Tongue (tissue), 2 donors: ENCODE data around the gene OIP5. TPM values are rescaled to one million over a fixed set of nuclear protein-coding genes. Genes with fewer than 3 reads are reported as not detected.
A peak's percentile ranks its signal among the peaks of the same experiment; 100 is the strongest.
"Not testable (repeated sequence)": the region's sequence is repeated elsewhere in the genome, so short reads cannot be mapped to it uniquely, and the experiment has no call there.

ENCODE experiments used
- DNase-seq: peaks from one replicate; pipeline ENCODE4 v3.0.0-alpha.2; 2015
- total RNA-seq: library from RNA; depleted of rRNA; stranded (reverse); fragments of >200 nt; gene quantifications from one replicate; pipeline ENCODE4 v1.2.3, GENCODE V29; 2014

The OIP5 gene
- 2.9 TPM for total RNA-seq

GRCh38 chr15:41332194-41333025, at the start of gene OIP5, which contains the start of gene NUSAP1:
OIP5 (minus strand) TSS chr15:41332591; CDS start chr15:41332561, 30 bp downstream.
NUSAP1 (plus strand) TSS chr15:41332881; CDS start chr15:41332958, 77 bp downstream.
- DNase-seq: peak; percentile 100

DNA sequence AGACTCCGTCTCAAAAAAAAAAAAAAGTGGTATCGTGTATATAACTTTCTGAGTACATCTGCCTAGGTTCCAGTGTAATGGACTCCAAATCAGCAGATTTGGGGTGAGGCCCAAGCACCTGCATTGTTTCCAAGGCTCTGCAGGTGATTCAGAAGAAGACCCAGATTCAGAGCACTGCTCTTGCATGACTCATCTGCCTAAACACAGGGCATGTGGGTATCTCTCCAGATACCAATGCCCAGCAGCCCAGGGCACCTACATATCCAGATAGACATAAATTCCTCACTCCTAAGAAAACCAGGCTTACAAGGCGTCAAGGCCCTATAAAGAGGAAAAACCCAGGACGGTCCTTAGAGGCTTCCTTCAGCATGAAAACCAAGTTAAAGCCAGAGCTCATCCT, 45.6 kb upstream of the OIP5 start:
- no peak for DNase-seq

DNA sequence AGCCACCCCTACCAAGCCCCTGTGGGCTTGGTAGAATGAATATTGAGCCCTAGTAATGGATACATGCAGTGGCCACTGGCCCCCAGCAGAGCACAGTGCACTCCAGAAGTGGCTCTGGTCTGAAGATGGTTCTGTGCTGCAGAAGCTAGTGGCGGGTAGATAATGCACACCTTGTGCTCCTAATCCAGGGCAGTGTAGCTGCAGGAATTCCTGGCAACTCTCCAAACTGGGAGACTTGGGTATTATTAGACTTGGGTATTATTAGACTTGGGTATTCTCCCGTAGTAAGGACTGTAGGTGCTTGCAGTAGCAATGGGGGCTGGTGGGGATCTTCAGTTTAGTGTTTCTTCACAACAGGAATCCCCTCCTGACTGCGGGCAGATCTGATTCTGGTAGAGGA, 35.0 kb upstream of the OIP5 start:
- peak; percentile 16 for DNase-seq

DNA sequence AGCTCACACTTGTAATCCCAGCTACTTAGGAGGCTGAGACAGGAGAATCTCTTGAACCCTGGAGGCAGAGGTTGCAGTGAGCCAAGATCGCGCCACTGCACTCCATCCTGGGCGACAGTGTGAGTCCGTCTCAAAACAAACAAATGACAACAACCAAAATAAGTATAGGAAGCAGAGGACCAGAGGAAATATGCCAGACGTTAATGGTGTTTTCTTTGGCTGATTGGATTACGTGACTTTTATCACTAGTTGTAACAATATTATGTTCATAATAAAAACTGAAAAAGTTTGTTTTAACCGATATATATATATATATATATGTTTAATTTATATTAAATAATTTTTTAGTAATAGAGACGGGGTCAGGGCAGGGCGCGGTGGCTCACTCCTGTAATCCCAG, 22.0 kb upstream of the OIP5 start:
- no peak for DNase-seq

- DNase-seq: no peak
Observed at GRCh38 chr15:41350057-41350717, 17.8 kb upstream of the OIP5 start.

DNA sequence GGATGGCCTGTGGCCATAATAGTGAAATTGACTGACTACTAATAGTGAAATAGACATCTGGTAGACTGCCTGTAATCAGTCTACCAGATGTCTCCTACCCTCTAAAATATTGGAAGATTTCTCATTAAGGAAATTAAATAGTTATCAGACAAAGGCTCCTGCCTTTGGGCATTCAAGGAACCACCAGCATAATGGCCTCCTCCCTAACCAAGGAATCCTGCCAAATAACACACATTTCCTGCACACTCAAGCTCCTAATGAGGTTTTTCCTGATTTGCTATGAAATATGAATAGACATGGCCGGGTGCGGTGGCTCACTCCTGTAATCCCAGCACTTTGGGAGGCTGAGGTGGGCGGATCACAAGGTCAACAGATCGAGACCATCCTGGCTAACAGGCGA, 14.8 kb upstream of the OIP5 start:
- DNase-seq: no peak

DNA sequence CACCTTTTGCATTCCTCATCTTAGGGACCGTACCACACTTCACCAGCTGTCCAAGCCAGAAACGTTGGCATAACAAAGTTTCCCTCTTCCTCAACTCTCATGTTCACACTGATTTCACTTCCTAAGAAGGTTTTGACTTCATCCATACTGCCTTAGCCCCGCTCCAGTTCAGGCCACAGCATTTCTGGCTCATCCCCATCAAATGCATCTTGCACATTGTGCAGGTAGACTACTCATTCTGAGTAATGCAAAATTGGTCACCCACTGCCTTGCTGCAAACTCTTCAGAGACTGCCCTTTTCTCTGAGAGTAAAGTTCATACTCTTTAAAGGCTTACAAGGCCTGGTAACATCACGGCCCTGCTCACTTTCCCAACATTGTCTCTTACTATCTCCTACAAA, 9.1 kb upstream of the OIP5 start:
- no peak for DNase-seq

DNA sequence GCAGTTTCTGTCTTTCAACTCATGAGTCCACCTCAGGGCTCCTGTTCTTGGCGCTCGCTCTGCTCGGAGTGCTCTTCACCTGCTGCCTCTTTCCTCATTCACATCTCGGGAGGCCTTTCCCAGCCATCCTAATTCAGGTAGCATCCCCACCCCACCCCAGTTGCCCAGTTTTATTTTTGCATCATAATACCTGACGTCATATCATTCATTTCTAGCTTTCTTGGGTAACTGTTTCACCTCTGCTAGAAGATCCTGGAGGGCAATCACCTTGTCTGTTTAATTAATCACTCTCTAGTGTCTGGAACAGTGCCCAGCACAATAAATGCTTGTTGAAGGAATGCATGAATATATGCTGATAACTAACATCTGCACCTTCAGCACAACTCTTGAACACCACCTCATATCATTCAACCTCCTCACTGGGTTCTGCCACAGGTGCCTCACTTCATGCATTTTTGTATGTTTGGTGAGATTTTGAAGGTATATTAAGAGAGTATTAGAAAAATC, 7.9 kb upstream of the OIP5 start:
- no peak for DNase-seq

DNA sequence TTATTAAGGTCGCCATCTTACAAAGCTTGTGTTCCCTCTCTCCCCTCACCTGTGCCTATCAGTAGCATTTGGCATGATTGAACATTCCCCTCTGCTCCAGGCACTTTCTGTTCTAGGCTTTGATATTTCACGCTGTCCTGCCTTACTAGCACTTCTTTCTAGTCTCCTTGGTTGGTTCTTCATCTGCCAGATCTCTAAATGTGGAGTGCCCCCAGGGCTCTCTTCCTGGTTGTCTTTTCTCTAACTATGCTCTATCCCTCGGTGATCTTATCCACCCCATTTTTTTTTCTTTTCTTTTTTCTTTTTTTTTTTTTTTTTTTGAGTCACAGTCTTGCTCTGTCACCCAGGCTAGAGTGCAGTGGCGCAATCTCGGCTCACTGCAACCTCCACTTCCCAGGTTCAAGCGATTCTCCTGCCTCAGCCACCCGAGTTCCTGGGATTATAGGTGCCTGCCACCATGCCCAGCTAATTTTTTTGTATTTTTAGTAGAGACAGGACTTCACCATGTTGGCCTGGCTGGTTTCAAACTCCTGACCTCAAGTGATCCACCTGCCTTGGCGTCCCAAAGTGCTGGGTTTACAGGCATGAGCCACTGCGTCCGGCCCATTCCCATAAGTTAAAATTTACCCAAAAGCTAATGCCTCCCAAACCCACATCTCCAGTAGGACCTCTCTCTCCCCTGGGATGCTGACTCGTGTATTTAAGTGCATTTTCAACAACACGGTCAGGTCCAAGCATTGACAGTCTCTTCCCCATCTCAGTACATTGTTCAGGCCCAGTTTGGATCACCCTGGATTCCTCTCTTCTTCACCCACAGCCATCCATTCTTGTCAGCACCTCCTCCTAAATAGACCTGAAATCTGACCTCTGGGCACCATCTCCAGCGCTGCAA, 5.5 kb upstream of the OIP5 start:
- DNase-seq: no peak

DNA sequence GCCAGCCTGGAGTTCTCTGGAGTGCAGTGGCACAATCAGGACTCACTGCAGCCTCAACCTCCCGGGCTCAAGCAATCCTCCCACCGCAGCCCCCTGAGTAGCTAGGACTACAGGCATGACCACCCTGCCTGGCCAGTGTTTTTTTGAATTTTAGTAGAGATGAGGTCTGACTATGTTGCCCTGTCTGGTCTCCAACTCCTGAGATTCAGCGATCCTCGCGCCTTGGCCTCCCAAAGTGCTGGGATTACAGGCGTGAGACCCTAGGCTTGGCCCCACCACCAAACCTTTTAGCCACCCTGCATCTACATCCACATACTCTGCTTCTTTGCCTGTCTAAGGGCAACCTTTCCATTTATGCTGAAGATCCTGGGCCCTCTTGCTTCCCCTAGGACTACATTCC, 4.7 kb upstream of the OIP5 start:
- no peak for DNase-seq

- no peak for DNase-seq
Observed at GRCh38 chr15:41336549-41336948, 4.2 kb upstream of the OIP5 start.

DNA sequence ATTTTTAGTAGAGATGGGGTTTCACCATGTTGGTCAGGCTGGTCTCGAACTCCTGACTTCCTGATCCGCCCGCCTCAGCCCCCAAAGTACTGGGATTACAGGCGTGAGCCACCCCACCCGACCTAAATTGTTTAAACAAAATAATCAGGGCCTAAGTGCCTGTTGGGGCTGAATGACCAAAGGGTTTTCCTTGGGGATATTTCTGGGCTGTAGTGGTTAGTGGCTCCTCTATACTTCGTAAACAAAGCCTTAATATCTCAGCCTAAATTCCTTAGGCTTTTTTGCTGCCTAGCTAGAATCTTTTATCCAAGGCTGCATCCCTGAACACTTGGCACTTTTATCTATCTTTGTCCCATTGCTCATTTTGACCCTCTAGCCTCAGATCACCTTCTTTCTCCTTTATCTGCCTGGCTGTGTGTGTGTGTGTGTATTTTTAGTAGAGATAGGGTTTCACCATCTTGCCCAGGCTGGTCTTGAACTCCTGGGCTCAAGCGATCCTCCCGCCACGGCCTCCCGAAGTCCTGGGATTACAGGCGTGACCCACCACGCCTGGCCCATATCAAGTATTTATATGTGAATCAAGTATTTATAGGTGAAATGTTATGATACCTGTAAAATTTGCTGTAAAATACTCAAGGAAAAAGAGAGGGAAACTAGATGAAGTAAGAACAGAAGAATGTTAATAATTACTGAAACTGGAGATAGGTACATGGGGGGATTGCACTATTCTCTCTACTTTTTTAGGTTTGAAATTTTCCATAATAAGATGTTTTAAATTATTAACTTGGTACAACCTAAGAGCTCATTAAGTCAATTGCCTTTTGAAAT, 2.1 kb upstream of the OIP5 start:
- DNase-seq: no peak

- no peak for DNase-seq
Observed at GRCh38 chr15:41333026-41333562, 703 bp upstream of the OIP5 start.

DNA sequence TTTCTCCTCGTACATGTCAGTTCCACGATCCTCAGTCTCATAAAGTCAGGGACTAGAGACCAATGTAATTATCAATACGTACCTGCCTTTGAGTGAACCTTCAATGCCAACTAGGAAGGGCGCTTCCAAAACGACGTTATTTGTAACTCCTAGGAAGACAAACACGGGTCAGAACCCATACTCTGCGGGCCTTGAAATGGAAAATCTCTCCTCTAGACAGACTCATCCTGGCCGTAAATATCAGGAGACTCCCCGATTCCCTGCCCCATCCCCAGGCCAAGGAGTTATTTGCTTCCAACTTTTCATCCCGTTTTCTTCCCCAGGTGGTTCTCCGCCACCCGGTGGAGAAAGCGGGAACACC, 578 bp downstream of the OIP5 start:
- DNase-seq: peak; percentile 81

- DNase-seq: no peak
Observed at GRCh38 chr15:41331281-41331680, 1.1 kb downstream of the OIP5 start.

GRCh38 chr15:41323611-41324010, 8.8 kb downstream of the OIP5 start:
- DNase-seq: no peak

GRCh38 chr15:41320805-41321330, 11.5 kb downstream of the OIP5 start:
- not testable (repeated sequence) for DNase-seq

GRCh38 chr15:41309226-41309905, 23.0 kb downstream of the OIP5 start:
- peak; percentile 12 for DNase-seq

DNA sequence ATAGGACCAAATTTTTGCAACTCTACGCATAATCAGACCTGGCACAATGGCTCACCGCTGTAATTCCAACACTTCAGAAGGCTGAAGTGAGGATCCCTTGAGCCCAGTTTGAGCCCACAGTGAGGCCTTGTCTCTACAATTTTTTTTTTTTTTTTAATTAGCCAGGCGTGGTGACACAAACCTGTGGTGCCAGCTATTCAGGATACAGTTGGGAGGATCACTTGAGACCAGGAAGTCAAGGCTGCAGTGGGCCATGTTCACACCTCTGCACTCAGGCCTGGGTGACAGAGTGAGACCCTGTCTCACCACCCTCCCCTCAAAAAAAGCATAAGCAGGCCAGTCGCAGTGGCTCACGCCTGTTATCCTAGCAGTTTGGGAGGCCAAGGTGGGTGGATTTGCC, 24.7 kb downstream of the OIP5 start:
- DNase-seq: no peak

- no peak for DNase-seq
Observed at GRCh38 chr15:41304149-41304770, 28.1 kb downstream of the OIP5 start.
